Psoas muscle (tissue), 8 donors: ENCODE data around the gene FLNB. TPM values are rescaled to one million over a fixed set of nuclear protein-coding genes. Genes with fewer than 3 reads are reported as not detected.

Experiments used
- ATAC-seq, 4 donors: fragments of 200-7000 bp; cut with Tn5 transposase; one replicate each; pipeline ENCODE4 v1.9.1; 2020; ENCODE audit warnings: moderate library complexity in 3 of 4, mild to moderate bottlenecking in 2 of 4
- DNase-seq, 2 donors: peaks; one replicate each; pipeline ENCODE4 v3.0.0-alpha.2; 2020
- H3K27ac ChIP-seq: fragments of 200-600 bp; one replicate; pipeline ENCODE4 v1.8.0; 2022
- H3K27me3 ChIP-seq, 3 donors: fragments of 200-600 bp in 1 of 3; one replicate each; pipeline versions ENCODE4 v1.6.1 to v1.8.0; 2013 to 2022; ENCODE audit warnings: low read length in 2 of 3, mild to moderate bottlenecking in 2 of 3, moderate library complexity in 1 of 3; ENCODE audit not compliant: insufficient read depth in 3 of 3
- H3K36me3 ChIP-seq, 2 donors: fragments of 200-600 bp in 1 of 2; one replicate each; pipeline versions ENCODE4 v1.6.1 to v1.8.0; 2013 to 2022; ENCODE audit warnings: low read depth in 1 of 2, mild to moderate bottlenecking in 1 of 2, moderate library complexity in 1 of 2; ENCODE audit not compliant: insufficient read depth in 1 of 2
- H3K4me1 ChIP-seq: fragments of 200-600 bp; one replicate; pipeline ENCODE4 v1.8.0; 2022
- H3K4me3 ChIP-seq: fragments of 200-600 bp; one replicate; pipeline ENCODE4 v1.8.0; 2022; ENCODE audit warnings: mild to moderate bottlenecking
- H3K9me3 ChIP-seq: fragments of 200-600 bp; one replicate; pipeline ENCODE4 v1.8.0; 2022
- CTCF ChIP-seq: fragments of 200-600 bp; IDR thresholded peaks from one replicate; pipeline ENCODE4 v1.8.0; 2022; ENCODE audit warnings: antibody characterized with exemption
- WGBS, 3 donors: extraction: QIAGEN DNeasy Blood & Tissue Kit; methylation state at CpG; one replicate each; pipeline versions ENCODE4 v1.1.6 to v1.1.7; 2013; 5-methylcytosine and 5-hydroxymethylcytosine counted together
- intact Hi-C, 2 donors: fragments of 100-400 bp; cut with DNase I; formaldehyde crosslinking; loops; one replicate each; pipeline versions ENCODE4 v1.11.0 to v1.14.2; 2022
- polyA plus RNA-seq, 3 donors: library from polyadenylated mRNA; stranded (reverse); fragments of 200-250 nt; gene quantifications; one replicate each; pipeline ENCODE4 v1.2.3, GENCODE V29; 2013
- total RNA-seq, 4 donors: library from RNA; stranded (reverse); fragmentation: NEBNext Ultra II Directional in 2 of 4; extraction: Animal tissue kit (Norgen Biotek cat#: 25700) in 2 of 4; gene quantifications; one replicate each; pipeline versions ENCODE4 v1.2.1 to v1.2.4, GENCODE V29; 2021 to 2023
- donor health status: healthy with polysubstance abuse.
- donor health status: DM: no; HTN: no; CAD: no; lungs with moderate emphysema.
- donor health status: Bipolar disorder and iron deficiency.
- donor health status: healthy.
- donor health status: DM: yes; HTN: yes; CAD: no.
- donor health status: DM: no; HTN: no; CAD: no.
- donor health status: DM: no; HTN: no; CAD: no.
- donor health status: DM: yes; HTN: yes; CAD: no.

Gene FLNB
- total and polyA plus RNA-seq, 7 donors, result 6.4 to 17.9 (median 14.7) TPM

GRCh38 chr3:58143417-58144055 is 135.3 kb downstream of the FLNB start:
- ATAC-seq, result no peak
- 85 to 89% (median 87%) methylated on average over 9 of the region's 9 CpGs for WGBS, 3 donors
- DNase-seq, result no peak

DNA sequence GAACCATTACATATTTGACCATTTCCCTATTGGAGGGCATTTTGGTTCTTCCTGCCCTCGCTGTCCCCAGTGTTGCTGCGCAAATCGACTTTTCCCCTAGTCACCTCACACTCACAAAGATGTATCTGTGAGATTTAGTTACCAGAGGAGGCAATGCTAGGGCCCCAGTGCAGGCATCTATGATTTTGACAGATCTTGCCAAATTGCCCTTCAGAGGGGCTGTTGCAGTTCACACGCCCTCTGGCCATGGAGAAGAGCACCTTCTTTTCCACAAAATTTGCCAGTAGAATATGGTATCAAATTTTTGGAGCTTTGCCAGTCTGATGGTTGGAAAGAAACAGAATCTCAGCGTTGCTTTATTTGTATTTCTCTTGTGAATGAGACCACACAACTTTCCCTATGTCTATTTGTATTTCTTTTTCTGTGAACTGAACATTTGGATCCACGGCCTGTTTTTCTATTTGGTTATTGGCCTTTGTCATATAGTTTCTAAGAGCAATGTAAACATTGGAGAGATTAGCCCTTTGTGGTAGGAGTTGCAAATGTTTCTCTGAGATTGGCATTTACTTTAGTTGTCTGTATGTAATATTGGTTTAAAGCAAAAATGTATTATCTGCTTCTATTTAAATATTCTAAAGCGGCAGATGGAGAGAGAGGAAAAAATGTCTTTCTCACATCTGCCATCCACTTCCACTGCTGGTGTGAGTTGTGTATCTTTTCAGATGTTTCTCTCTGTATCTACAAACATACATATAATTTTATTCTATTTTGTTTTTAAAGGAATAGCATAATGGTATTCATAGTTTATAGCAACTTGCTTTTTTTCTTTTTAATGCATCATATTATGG is 136.5 kb downstream of the FLNB start:
- Histone ChIP-seq H3K9me3 (no peaks in the 10 kb centered on the region), H3K4me1 (no peaks in the 10 kb centered on the region), H3K27ac (no peak overlapping the region), H3K36me3 (peaks cover 0 to 23% of the 10 kb centered on the region in 2 donors), H3K27me3 (no peaks in the 10 kb centered on the region), H3K4me3 (no peak overlapping the region)
- ATAC-seq (no peak), DNase-seq (no peak)
- WGBS, 3 donors, result 89 to 91% (median 91%) methylated on average over 7 of the region's 7 CpGs
- TF ChIP-seq CTCF, result no peak
- intact Hi-C loops, result no loop called here

More at GRCh38 chr3:58143417-58144055, 135.3 kb downstream of the FLNB start:
- intact Hi-C loops, result no loop called here
- H3K4me1 ChIP-seq, result no peaks in the 10 kb centered on the region
- H3K27ac ChIP-seq, result no peak overlapping the region
- no peaks in the 10 kb centered on the region for H3K27me3 ChIP-seq
- TF ChIP-seq CTCF, result no peak
- no peaks in the 10 kb centered on the region for H3K9me3 ChIP-seq
- H3K36me3 ChIP-seq, result peaks cover 0 to 24% of the 10 kb centered on the region in 2 donors
- no peak overlapping the region for H3K4me3 ChIP-seq

- Histone ChIP-seq H3K36me3 (peaks cover 0 to 21% of the 10 kb centered on the region in 2 donors), H3K4me3 (no peak overlapping the region), H3K27ac (no peak overlapping the region), H3K9me3 (no peaks in the 10 kb centered on the region), H3K27me3 (no peaks in the 10 kb centered on the region), H3K4me1 (no peaks in the 10 kb centered on the region)
- ATAC-seq (no peak), DNase-seq (no peak)
- TF ChIP-seq CTCF, result no peak
- WGBS, 3 donors, result 94 to 97% (median 95%) methylated on average over 9 of the region's 9 CpGs
- intact Hi-C loops, result no loop called here
Observed at GRCh38 chr3:58148049-58148448, 139.8 kb downstream of the FLNB start.

DNA sequence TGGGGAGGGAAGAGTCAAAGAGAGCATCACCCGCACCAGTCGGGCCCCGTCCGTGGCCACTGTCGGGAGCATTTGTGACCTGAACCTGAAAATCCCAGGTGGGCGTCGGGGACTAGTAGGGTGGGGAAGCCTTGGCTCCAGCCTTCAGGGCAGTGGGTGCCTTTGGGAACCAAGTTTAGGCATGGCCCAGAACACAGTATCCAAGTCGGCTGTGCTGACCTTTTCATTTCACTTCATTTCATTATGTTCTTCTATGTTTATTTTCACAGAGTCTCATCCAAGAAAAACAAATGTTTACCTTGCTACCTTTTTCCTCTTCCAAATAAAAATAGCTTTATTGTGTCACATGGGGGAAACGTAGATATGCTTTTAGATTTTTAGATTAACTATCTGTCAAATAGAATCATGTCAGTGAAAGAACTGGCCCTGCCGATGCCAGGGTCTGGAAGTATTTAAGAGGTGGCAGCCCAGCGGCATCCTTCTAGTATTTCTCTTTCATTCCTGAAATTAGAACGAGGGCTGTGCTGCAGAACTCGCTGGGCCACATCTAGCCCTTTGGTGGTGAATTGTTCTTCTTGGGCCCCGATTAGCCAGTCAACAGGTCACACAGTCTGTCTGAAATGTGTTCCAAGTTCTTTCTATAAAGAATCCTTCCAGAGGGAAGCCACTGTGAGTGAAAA is 142.0 kb downstream of the FLNB start:
- Histone ChIP-seq H3K4me1 (no peaks in the 10 kb centered on the region), H3K4me3 (no peak overlapping the region), H3K9me3 (no peaks in the 10 kb centered on the region), H3K27ac (no peak overlapping the region), H3K27me3 (no peaks in the 10 kb centered on the region), H3K36me3 (peaks cover 0 to 29% of the 10 kb centered on the region in 2 donors)
- intact Hi-C loops, result no loop called here
- TF ChIP-seq CTCF, result no peak
- no peak for DNase-seq
- WGBS, 3 donors, result 92 to 93% (median 93%) methylated on average over 14 of the region's 14 CpGs
- ATAC-seq, result no peak
